Measurements from ENCODE around the gene ATP9B. TPM values are rescaled to one million over a fixed set of nuclear protein-coding genes. Genes with fewer than 3 reads are reported as not detected.

The ATP9B gene
- total RNA-seq, 2 donors from 2014 or later, result 22.5 to 72.9 TPM

- TF ChIP-seq CTCF (IDR thresholded peaks at IDR 0.05), result no peak
Measured at GRCh38 chr18:79384151-79384807, 315.1 kb downstream of the ATP9B start.

GRCh38 chr18:79384834-79385233, 315.6 kb downstream of the ATP9B start:
- no peak overlapping the region for H3K4me3 ChIP-seq
- no peaks in the 10 kb centered on the region for H3K27me3 ChIP-seq (replicated peaks; ENCODE audit: insufficient read depth)
- ATAC-seq (ENCODE audit: insufficient number of reproducible peaks, low FRiP score, low read depth) (no peak), DNase-seq (ENCODE audit: low spot score) (no peak)
- no peak overlapping the region for H3K27ac ChIP-seq
- no peaks in the 10 kb centered on the region for H3K36me3 ChIP-seq
- H3K9me3 ChIP-seq, result no peaks in the 10 kb centered on the region
- no peak for TF ChIP-seq CTCF (IDR thresholded peaks at IDR 0.05)
- H3K4me1 ChIP-seq (ENCODE audit: control insufficient read depth in 1 of 2, low read depth in 2 of 2), result no peaks in the 10 kb centered on the region

More at GRCh38 chr18:79384151-79384807, 315.1 kb downstream of the ATP9B start:
- DNase-seq (ENCODE audit: low spot score), result no peak
- no peak overlapping the region for H3K4me3 ChIP-seq
- no peaks in the 10 kb centered on the region for H3K9me3 ChIP-seq
- no peaks in the 10 kb centered on the region for H3K4me1 ChIP-seq (ENCODE audit: control insufficient read depth in 1 of 2, low read depth in 2 of 2)
- no peak for ATAC-seq (ENCODE audit: insufficient number of reproducible peaks, low FRiP score, low read depth)
- H3K27me3 ChIP-seq (replicated peaks; ENCODE audit: insufficient read depth), result no peaks in the 10 kb centered on the region
- no peak overlapping the region for H3K27ac ChIP-seq
- H3K36me3 ChIP-seq, result no peaks in the 10 kb centered on the region

- no peak for TF ChIP-seq CTCF (IDR thresholded peaks at IDR 0.05)
- ATAC-seq (ENCODE audit: insufficient number of reproducible peaks, low FRiP score, low read depth) (no peak), DNase-seq (ENCODE audit: low spot score) (no peak)
- Histone ChIP-seq H3K27ac (no peak overlapping the region), H3K36me3 (no peaks in the 10 kb centered on the region), H3K9me3 (no peaks in the 10 kb centered on the region), H3K4me3 (no peak overlapping the region), H3K27me3 (replicated peaks; ENCODE audit: insufficient read depth) (no peaks in the 10 kb centered on the region), H3K4me1 (ENCODE audit: control insufficient read depth in 1 of 2, low read depth in 2 of 2) (no peaks in the 10 kb centered on the region)
Measured at GRCh38 chr18:79385326-79385707, 316.1 kb downstream of the ATP9B start.

- ATAC-seq (ENCODE audit: insufficient number of reproducible peaks, low FRiP score, low read depth) (no peak), DNase-seq (ENCODE audit: low spot score) (no peak)
- H3K27me3 ChIP-seq (replicated peaks; ENCODE audit: insufficient read depth), result no peaks in the 10 kb centered on the region
- TF ChIP-seq CTCF (IDR thresholded peaks at IDR 0.05), result no peak
- H3K4me3 ChIP-seq, result no peak overlapping the region
- H3K27ac ChIP-seq, result no peak overlapping the region
- no peaks in the 10 kb centered on the region for H3K36me3 ChIP-seq
- no peaks in the 10 kb centered on the region for H3K4me1 ChIP-seq (ENCODE audit: control insufficient read depth in 1 of 2, low read depth in 2 of 2)
- no peaks in the 10 kb centered on the region for H3K9me3 ChIP-seq
Measured at GRCh38 chr18:79385708-79386341, 316.6 kb downstream of the ATP9B start.

GRCh38 chr18:79386547-79386946, 317.4 kb downstream of the ATP9B start:
- Histone ChIP-seq H3K27me3 (replicated peaks; ENCODE audit: insufficient read depth) (no peaks in the 10 kb centered on the region), H3K9me3 (no peaks in the 10 kb centered on the region), H3K4me1 (ENCODE audit: control insufficient read depth in 1 of 2, low read depth in 2 of 2) (no peaks in the 10 kb centered on the region), H3K27ac (no peak overlapping the region), H3K36me3 (no peaks in the 10 kb centered on the region), H3K4me3 (no peak overlapping the region)
- no peak for ATAC-seq (ENCODE audit: insufficient number of reproducible peaks, low FRiP score, low read depth)
- DNase-seq (ENCODE audit: low spot score), result no peak
- TF ChIP-seq CTCF (IDR thresholded peaks at IDR 0.05), result no peak

Data from thoracic aorta (tissue), 2 donors.